BLaER1 (cell line): Measurements from ENCODE around the gene FN3K.

Experiments used
- H3K27ac ChIP-seq: shearing (Covaris generic); formaldehyde crosslinking; 2 replicates; pipeline ENCODE4 v1.8.1; 2022
- H3K27me3 ChIP-seq: shearing (Covaris generic); formaldehyde crosslinking; 2 replicates; pipeline ENCODE4 v1.8.1; 2022
- H3K36me3 ChIP-seq: shearing (Covaris generic); formaldehyde crosslinking; 2 replicates; pipeline ENCODE4 v1.8.1; 2022
- H3K4me1 ChIP-seq: shearing (Covaris generic); formaldehyde crosslinking; 2 replicates; pipeline ENCODE4 v1.8.1; 2022
- H3K4me2 ChIP-seq: shearing (Covaris generic); formaldehyde crosslinking; 2 replicates; pipeline ENCODE4 v1.8.1; 2022
- H3K4me3 ChIP-seq: shearing (Covaris generic); formaldehyde crosslinking; 2 replicates; pipeline ENCODE4 v1.8.1; 2022
- H3K9ac ChIP-seq: shearing (Covaris generic); formaldehyde crosslinking; 2 replicates; pipeline ENCODE4 v1.8.1; 2022
- H3K9me3 ChIP-seq: shearing (Covaris generic); formaldehyde crosslinking; 2 replicates; pipeline ENCODE4 v1.8.1; 2022
- H4K20me1 ChIP-seq: shearing (Covaris generic); formaldehyde crosslinking; 2 replicates; pipeline ENCODE4 v1.8.1; 2022
- Cebpa-rat ChIP-seq: shearing (Covaris generic); IDR thresholded peaks from 2 replicates; pipeline ENCODE4 v1.8.1; 2022

The FN3K gene

DNA sequence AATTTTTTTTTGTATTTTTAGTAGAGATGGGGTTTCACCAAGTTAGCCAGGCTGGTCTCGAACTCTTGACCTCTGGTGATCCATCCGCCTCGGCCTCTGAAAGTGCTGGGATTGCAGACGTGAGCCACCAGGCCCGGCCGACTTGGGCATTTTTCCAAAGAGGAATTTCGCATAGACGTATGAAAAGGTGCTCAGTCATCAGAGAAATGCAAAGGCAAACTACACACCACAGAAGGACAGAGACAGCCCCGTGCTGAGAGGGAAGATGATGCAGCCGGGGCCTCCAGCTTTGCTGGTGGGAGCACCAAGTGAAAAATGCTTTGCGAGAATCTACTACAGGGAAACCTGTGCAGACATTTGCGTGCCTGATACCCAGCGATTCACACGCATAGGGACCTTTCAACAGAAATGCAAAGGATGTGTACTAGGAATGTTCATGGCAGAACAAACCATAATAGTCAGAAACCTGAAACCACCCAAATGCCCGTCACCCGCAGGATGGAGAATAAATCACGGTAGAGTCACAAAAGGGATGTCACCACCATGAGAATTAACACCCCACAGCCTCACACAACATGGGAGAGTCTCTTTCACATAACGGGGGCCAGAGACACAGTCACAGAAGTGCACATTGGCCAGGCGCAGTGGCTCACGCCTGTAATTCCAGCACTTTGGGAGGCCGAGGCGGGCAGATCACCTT lies 42.1 kb upstream of the FN3K start:
- H3K4me2 ChIP-seq, result peak overlapping the region; percentile 79
- no peak overlapping the region for H3K9ac ChIP-seq
- H3K4me1 ChIP-seq, result peaks cover 60% of the 10 kb centered on the region
- peaks cover 33% of the 10 kb centered on the region for H3K27me3 ChIP-seq
- no peak overlapping the region for H3K27ac ChIP-seq
- H3K36me3 ChIP-seq, result peaks cover 12% of the 10 kb centered on the region
- TF ChIP-seq Cebpa-rat, result no peak
- peaks cover 40% of the 10 kb centered on the region for H3K9me3 ChIP-seq
- H4K20me1 ChIP-seq, result peaks cover 30% of the 10 kb centered on the region
- no peak overlapping the region for H3K4me3 ChIP-seq

DNA sequence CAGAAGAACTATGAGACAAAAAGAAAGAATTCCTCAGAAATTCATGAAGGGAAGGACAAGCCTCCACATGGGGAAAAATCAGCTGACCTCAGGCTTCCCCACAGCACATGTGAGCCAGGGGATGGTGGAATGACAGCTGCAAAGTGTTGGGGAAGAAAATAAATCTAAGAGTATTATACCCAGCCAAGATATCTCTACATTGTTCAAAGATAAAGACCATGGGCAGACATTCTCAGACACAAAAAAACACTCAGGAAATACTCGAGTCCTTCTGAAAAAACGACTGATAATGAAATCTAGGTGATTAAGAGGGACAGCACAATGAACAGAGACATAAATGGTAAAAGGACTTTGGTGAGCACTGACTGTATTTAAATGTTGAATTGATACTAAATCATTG lies 40.8 kb upstream of the FN3K start:
- no peak for TF ChIP-seq Cebpa-rat
- Histone ChIP-seq H3K4me2 (no peak overlapping the region), H3K27ac (no peak overlapping the region), H3K9ac (no peak overlapping the region), H3K4me3 (no peak overlapping the region), H4K20me1 (peaks cover 22% of the 10 kb centered on the region), H3K4me1 (peaks cover 57% of the 10 kb centered on the region), H3K36me3 (peaks cover 12% of the 10 kb centered on the region), H3K9me3 (peaks cover 40% of the 10 kb centered on the region), H3K27me3 (peaks cover 38% of the 10 kb centered on the region)

DNA sequence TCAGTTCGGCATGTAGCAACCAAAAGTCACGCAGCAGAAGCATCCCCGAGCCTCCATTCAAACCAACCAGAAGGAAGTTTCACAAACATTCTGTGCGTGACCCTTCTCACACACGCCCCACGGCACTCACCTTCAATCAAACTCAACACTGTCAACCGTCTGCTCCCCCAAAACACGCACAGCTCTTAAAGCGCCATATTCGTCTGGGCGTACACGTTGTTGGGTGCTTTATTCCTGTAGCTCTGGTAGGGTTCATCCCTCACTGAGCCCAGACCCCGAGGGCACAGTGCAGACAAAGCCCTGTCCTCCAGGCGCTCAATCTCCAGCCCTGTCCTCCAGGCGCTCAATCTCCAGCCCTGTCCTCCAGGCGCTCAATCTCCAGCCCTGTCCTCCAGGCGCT lies 39.2 kb upstream of the FN3K start:
- peaks cover 12% of the 10 kb centered on the region for H3K36me3 ChIP-seq
- H4K20me1 ChIP-seq, result peaks cover 21% of the 10 kb centered on the region
- H3K9me3 ChIP-seq, result peaks cover 40% of the 10 kb centered on the region
- H3K27me3 ChIP-seq, result peaks cover 40% of the 10 kb centered on the region
- H3K9ac ChIP-seq, result no peak overlapping the region
- peaks cover 49% of the 10 kb centered on the region for H3K4me1 ChIP-seq
- H3K4me3 ChIP-seq, result no peak overlapping the region
- no peak for TF ChIP-seq Cebpa-rat
- no peak overlapping the region for H3K27ac ChIP-seq
- H3K4me2 ChIP-seq, result no peak overlapping the region

DNA sequence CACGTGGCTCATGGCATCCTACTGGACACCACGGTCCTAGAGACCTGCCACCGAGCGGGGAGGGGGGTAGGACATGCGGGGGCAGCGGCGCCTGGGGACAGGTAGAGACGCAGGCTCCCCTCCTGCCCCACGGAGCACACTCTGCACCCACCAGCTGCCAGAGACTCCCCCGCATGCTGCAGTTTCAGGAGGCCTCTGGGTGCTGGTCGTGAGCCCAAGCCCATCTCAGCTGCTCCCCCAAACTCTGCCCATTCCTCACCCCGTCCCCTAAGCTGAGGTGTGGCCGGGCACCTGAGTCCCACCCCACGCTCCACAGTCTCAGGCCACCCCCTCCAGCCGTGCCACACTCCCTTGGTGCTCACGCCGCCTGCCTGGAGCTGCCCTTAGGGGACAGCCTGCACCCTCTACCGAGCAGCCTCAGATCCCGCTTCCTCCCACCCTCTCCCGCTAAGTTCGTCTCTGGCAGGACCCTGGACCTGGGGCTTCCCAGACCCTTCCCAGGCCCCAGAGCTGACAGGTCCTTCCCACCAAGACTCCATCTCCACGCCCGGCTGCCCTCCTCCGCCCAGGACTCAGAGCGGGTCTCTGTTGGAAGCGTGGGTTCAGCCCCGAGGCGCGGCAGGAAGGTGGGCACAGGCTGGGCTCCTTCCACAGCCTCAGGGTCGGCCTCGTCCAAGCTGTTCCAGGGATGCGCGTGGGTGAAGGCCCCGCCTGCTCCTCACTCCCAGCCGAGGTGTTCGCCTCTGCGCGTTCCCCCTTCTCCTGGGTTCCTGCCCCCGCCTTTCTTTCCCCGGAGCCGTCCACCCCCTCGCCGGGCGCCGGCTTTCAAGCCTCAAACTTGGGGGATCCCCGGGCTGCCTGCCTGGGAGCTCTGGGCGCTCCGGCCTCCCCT lies 38.3 kb upstream of the FN3K start:
- H3K4me3 ChIP-seq, result peak overlapping the region; percentile 73
- H3K9ac ChIP-seq, result peak overlapping the region; percentile 53
- H4K20me1 ChIP-seq, result peaks cover 21% of the 10 kb centered on the region
- no peak for TF ChIP-seq Cebpa-rat
- H3K4me2 ChIP-seq, result peak overlapping the region; percentile 93
- H3K36me3 ChIP-seq, result peaks cover 12% of the 10 kb centered on the region
- H3K9me3 ChIP-seq, result peaks cover 40% of the 10 kb centered on the region
- peaks cover 40% of the 10 kb centered on the region for H3K27me3 ChIP-seq
- peaks cover 43% of the 10 kb centered on the region for H3K4me1 ChIP-seq
- no peak overlapping the region for H3K27ac ChIP-seq

DNA sequence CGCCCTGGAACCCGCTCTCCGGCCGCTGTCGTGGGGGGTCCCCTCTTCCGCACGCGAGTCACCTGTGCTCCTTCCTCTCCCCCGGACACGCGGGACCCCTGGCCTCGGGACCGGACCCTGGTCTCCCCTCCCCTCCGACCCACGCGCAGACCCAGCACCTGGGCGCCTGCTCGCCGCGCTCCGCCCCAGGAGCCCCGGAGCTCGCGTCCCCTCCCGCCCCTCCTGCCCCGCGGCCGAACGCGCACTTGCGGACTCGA lies 37.7 kb upstream of the FN3K start:
- Histone ChIP-seq H3K4me3 (peak overlapping the region; percentile 73), H3K36me3 (peaks cover 12% of the 10 kb centered on the region), H3K27ac (no peak overlapping the region), H3K4me2 (peak overlapping the region; percentile 93), H3K4me1 (peaks cover 42% of the 10 kb centered on the region), H3K27me3 (peaks cover 40% of the 10 kb centered on the region), H3K9me3 (peaks cover 40% of the 10 kb centered on the region), H4K20me1 (peaks cover 21% of the 10 kb centered on the region), H3K9ac (peak overlapping the region; percentile 53)
- TF ChIP-seq Cebpa-rat, result no peak

DNA sequence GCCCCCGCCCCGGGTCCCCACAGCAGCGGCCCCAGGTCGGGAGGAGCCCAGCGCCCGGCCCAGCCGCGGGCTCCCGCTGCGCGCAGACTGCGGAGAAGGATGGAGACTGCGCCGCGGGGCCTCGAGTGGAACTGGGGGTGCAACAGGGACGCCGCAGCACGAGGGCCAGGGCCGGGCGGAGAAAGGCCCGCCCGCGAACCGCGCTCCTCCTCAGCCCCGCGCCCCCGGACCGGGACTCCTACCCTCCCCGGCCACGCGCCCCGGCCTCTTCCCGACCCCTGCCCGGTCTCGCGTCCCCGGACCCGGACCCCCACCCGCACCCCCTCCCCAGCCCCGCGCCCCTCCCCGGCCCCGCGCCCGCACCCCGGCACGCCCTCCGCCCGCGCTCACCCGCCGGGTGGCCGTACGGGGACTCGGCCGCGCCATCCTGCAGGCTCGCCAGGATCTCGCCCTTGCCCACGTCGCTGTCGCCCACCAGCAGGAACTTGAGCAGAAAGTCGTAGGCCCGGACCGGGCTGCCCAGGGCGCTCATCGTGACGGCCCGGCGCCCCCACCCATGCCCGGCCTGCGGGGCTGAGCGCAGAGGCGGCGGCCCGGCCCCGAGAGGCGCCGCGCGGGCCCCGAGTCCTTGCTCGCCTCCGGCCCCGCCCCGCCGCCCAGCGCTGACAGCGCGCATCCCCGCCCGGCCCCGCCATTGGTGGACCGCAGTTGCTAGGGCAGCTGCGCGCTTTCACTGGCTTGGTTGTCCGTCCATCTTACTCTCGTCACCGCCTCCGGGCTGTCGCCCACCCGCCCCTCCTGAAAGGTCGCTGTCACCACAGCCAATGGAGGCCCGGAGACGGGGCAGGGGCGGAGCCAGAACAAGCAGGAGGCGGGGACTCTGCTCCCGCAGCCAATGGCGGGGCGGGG lies 37.1 kb upstream of the FN3K start, which contains the start of gene RAB40B:
TSS of gene RAB40B (minus strand) at position 634 of the 909 bp plus-strand sequence. CDS start at position 532, 102 bp downstream.
- Histone ChIP-seq H3K4me2 (peak within 1 kb of the TSS; percentile 100), H3K9ac (peak within 1 kb of the TSS; percentile 53)

DNA sequence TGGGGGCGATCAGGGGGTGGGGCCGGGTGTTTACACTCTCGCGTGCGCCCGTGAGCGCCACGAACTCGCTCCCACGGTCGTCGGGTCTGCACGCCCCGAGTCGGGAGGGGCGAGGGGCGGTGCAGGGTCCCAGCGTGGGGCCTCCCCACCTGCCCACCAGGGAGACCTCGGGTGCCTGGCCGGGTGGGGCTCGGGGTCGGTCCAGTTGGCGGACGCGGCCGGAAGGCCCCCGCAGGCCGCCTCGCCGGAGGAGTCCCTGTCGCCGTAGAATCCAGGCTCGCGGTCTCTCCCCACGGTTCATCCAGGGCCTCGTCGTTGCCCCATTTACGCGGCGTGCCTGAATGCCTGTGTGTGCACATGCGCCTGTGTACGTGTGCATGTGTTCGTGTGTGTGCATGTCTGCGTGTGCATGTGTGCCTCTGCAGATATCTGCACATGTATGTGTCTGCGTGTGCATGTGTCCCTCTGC lies 36.4 kb upstream of the FN3K start:
- Histone ChIP-seq H3K4me3 (peak overlapping the region; percentile 73), H3K9me3 (peaks cover 31% of the 10 kb centered on the region), H3K27ac (no peak overlapping the region), H3K4me2 (peak overlapping the region; percentile 100), H3K27me3 (peaks cover 40% of the 10 kb centered on the region), H3K9ac (no peak overlapping the region), H4K20me1 (peaks cover 21% of the 10 kb centered on the region), H3K4me1 (peaks cover 45% of the 10 kb centered on the region), H3K36me3 (peaks cover 12% of the 10 kb centered on the region)
- TF ChIP-seq Cebpa-rat, result no peak

More for the DNA sequence above, 37.1 kb upstream of the FN3K start, which contains the start of gene RAB40B:
- H3K4me1 ChIP-seq, result peaks cover 42% of the 10 kb centered on the region
- H4K20me1 ChIP-seq, result peaks cover 21% of the 10 kb centered on the region
- no peak within 1 kb of the TSS for H3K27ac ChIP-seq
- H3K9me3 ChIP-seq, result peaks cover 38% of the 10 kb centered on the region
- H3K27me3 ChIP-seq, result peaks cover 40% of the 10 kb centered on the region
- H3K4me3 ChIP-seq, result peak within 1 kb of the TSS; percentile 73
- TF ChIP-seq Cebpa-rat, result no peak
- peaks cover 12% of the 10 kb centered on the region for H3K36me3 ChIP-seq

DNA sequence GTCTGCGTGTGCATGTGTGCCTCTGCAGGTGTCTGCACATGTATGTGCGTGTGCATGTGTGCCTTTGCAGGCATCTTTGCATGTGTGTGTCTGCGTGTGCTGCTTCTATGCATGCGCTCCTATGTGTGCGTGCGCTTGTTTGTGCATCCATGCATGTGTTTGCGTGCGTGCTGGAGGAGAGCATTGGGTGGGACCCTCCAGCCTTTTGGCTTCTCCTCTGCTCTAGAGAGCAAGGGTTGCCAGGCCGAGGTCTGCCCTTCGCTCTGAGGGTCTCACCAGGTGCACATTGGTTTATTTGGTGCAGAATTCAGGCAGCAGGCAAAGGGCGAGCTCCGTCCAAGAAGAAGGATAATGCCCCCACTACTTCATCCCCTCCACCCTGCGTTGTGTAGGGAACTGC lies 35.9 kb upstream of the FN3K start:
- H3K4me2 ChIP-seq, result peak overlapping the region; percentile 100

More for the DNA sequence above, 35.9 kb upstream of the FN3K start:
- peaks cover 26% of the 10 kb centered on the region for H3K9me3 ChIP-seq
- peaks cover 40% of the 10 kb centered on the region for H3K27me3 ChIP-seq
- peak overlapping the region; percentile 73; the same call in 1 of the 2 replicates for H3K4me3 ChIP-seq
- H3K9ac ChIP-seq, result no peak overlapping the region
- H3K27ac ChIP-seq, result no peak overlapping the region
- H3K4me1 ChIP-seq, result peaks cover 51% of the 10 kb centered on the region
- no peak for TF ChIP-seq Cebpa-rat
- peaks cover 21% of the 10 kb centered on the region for H4K20me1 ChIP-seq
- peaks cover 6% of the 10 kb centered on the region; the same call in 1 of the 2 replicates for H3K36me3 ChIP-seq
